ENCODE measurements around the gene UROD. TPM values are rescaled to one million over a fixed set of nuclear protein-coding genes. Genes with fewer than 3 reads are reported as not detected.

Gene UROD
- total RNA-seq, 1 experiment from 2014 or later = 92.2 TPM

GRCh38 chr1:45043094-45043493, 31.0 kb downstream of the UROD start:
- no peak overlapping the region for H3K23ac ChIP-seq (ENCODE audit: insufficient read length, low read depth, low read length)
- H3K9me3 ChIP-seq (ENCODE audit: control insufficient read depth, low read depth, low read length) = no peaks in the 10 kb centered on the region
- peaks cover 6% of the 10 kb centered on the region in 2 experiments for H3K4me1 Mint-ChIP-seq
- no peak overlapping the region for H3K27ac ChIP-seq (ENCODE audit: insufficient read length, low read depth, low read length)
- no peak overlapping the region for H3K56ac ChIP-seq (ENCODE audit: insufficient read length, low read depth, low read length)
- H2BK20ac ChIP-seq (ENCODE audit: low read depth, low read length, poor library complexity, severe bottlenecking) = no peak overlapping the region
- H3K9me3 Mint-ChIP-seq = no peaks in the 10 kb centered on the region
- no peaks in the 10 kb centered on the region for H3K23me2 ChIP-seq (ENCODE audit: insufficient read length, low read depth, low read length, poor library complexity, severe bottlenecking)
- no peak overlapping the region for H3K4ac ChIP-seq (ENCODE audit: low read depth, low read length)
- no peak overlapping the region for H4K5ac ChIP-seq (ENCODE audit: insufficient read length, low read depth, low read length)
- H3K27me3 ChIP-seq (ENCODE audit: insufficient read depth, low read length) = no peaks in the 10 kb centered on the region
- no peak overlapping the region for H2BK15ac ChIP-seq (ENCODE audit: low read depth, low read length)
- H2BK12ac ChIP-seq (ENCODE audit: insufficient read length, low read depth, low read length) = no peak overlapping the region
- no peak overlapping the region for H2BK120ac ChIP-seq (ENCODE audit: low read depth, low read length, poor library complexity, severe bottlenecking)
- no peaks in the 10 kb centered on the region for H3K36me3 Mint-ChIP-seq (ENCODE audit: insufficient read depth in 1 of 3, low read depth in 3 of 3)
- no peak overlapping the region; a peak in 1 of 7 replicates for H3K27ac Mint-ChIP-seq
- H2AFZ ChIP-seq (ENCODE audit: low read length) = no peak overlapping the region
- H3K79me1 ChIP-seq (ENCODE audit: insufficient read depth, low read depth, low read length, poor library complexity, severe bottlenecking) = no peaks in the 10 kb centered on the region
- H3K27me3 Mint-ChIP-seq (ENCODE audit: low read depth) = no peaks in the 10 kb centered on the region
- H3K4me2 ChIP-seq (ENCODE audit: insufficient read depth, insufficient read length, low read length) = no peak overlapping the region
- no peak overlapping the region for H3T11ph ChIP-seq (ENCODE audit: low read length)
- peaks cover 2% of the 10 kb centered on the region; the same call in 1 of the 2 replicates for H3K4me1 ChIP-seq (ENCODE audit: insufficient read depth, low read length)
- no peaks in the 10 kb centered on the region for H4K20me1 ChIP-seq (ENCODE audit: control insufficient read depth, insufficient read depth, insufficient read length)
- no peak for TF ChIP-seq CTCF (conservative IDR thresholded peaks at IDR 0.05)
- no peak overlapping the region for H3K14ac ChIP-seq (ENCODE audit: insufficient read depth, low read length)
- DNase-seq = no peak
- H3K18ac ChIP-seq (ENCODE audit: insufficient read length, low read depth, low read length) = no peak overlapping the region
- H2BK5ac ChIP-seq (ENCODE audit: insufficient read length, low read length) = no peak overlapping the region
- WGBS (ENCODE audit: extremely low coverage, insufficient read length, low lambda C conversion rate) = no CpG with 5 or more reads among the region's 5 CpGs
- H3K4me3 Mint-ChIP-seq = no peak overlapping the region
- no peak overlapping the region for H4K91ac ChIP-seq (ENCODE audit: insufficient read length, low read depth, low read length)
- H2AK5ac ChIP-seq (ENCODE audit: insufficient read length, low read length) = no peak overlapping the region
- H3K9ac ChIP-seq (ENCODE audit: extremely low read depth, insufficient read length, low read length) = no peak overlapping the region
- no peak overlapping the region for H4K8ac ChIP-seq (replicated peaks; ENCODE audit: insufficient read length, low read depth, low read length)
- H3K79me2 ChIP-seq (ENCODE audit: insufficient read depth, low read length) = no peaks in the 10 kb centered on the region

All from H9 (cell line).